GM10266 (cell line): Measurements from ENCODE around the gene APPL2.

Experiments used
- DNase-seq: peaks from one replicate; pipeline ENCODE4 v3.0.0; 2012; ENCODE audit errors: extremely low spot score
- CTCF ChIP-seq: IDR thresholded peaks from 2 replicates; pipeline ENCODE4 v1.5.1; 2012; ENCODE audit warnings: mild to moderate bottlenecking, low read depth; ENCODE audit not compliant: control insufficient read depth, insufficient read depth; ENCODE audit errors: missing control alignments

Gene APPL2

GRCh38 chr12:105218434-105218833 lies 17.5 kb downstream of the APPL2 start:
- TF ChIP-seq CTCF: no peak
- no peak for DNase-seq

- no peak for DNase-seq
- TF ChIP-seq CTCF: no peak
Observed at GRCh38 chr12:105214670-105215375, 21.2 kb downstream of the APPL2 start.

DNA sequence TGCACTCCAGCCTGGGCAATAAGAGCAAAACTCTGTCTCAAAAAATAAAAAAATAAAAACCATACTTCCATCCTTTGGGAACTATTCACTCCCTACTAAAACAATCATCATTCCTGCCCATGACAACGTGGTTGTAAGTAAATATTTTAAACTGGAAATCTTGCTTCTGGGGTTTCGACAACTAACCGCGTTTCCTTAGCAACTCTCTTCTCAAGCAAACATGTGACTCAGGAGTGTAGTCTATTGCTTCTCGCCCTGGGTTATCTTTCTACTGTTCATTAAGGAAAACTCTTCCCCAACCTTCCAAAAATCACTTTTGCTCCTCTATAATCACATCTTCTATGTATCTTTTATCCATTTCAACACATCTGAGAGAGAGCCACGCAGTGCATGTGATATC lies 21.8 kb downstream of the APPL2 start:
- TF ChIP-seq CTCF: no peak
- DNase-seq: no peak

DNA sequence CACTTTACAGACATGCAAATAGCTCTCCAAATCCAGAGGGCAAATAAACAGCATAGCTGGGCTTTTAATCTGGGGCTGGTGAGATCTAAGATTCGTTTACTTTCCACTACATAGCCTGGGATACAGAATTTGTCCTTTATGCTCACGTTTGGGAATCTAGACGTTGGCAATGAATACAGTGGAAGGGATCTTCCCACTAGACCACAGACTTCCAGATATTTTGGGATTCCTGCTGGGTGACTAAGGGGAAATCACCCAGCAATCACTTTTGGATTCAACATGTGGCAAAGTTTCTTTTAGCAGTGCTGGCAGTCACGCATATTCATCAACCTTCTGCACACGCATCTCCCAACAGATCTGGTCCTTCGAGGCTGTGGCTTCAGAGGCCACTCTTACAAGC lies 23.5 kb downstream of the APPL2 start:
- DNase-seq: no peak
- TF ChIP-seq CTCF: no peak

DNA sequence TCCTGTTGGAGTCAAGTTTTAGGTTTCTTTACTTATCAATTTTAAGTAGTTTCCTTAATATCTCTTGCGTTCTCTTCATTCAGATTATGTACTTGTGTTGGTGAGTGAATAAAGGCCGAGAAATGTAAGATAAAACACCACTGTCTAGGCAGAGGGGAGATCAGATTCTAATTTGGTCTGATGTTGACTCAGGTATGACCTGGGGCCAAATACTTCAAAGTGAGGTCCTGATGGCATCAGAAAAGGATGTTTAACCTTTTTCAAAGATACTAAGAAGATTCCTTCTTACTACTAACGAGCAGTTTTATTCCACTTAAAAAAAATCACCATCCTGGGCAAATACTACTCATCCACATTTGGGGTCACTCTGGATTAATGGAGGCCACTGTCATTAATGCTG lies 26.9 kb downstream of the APPL2 start:
- DNase-seq: no peak
- TF ChIP-seq CTCF: no peak

- TF ChIP-seq CTCF: no peak
- no peak for DNase-seq
Observed at GRCh38 chr12:105206686-105207374, 29.1 kb downstream of the APPL2 start.

DNA sequence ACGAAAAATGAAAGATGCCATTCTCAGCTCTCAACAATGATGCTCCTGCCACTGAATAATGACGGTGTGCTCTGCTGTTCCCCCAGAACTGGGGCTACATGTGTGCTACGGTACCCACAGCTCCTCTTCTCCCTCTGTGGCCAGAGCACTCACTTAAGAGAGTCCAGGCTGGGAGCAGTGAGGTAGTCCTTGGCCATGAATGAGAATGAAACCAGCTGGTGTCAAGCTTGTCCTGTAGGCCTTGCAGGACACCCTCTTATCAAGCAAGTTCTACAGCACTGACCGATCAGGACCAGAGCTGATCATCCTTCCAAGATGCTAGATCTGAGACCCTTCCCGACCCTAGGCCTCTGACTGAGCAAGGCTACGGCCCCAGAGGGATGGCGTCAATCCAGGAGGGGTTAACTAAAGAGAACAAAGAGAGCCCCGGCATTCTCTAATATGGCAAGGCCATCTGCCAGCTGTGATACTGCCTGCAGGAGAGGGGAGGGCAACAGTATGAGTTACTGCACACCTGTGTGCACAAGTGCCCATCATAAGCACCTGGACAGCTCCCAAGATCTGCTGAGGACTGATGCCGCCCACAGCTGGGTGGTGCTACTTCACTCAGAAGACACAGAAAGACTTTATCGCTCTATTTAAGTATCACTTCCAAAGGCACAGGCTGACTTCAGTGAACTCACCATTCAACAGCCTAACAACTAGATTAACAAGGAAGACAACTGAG lies 30.5 kb downstream of the APPL2 start:
- no peak for TF ChIP-seq CTCF
- DNase-seq: no peak
